Activated naive CD8-positive, alpha-beta T cell (primary cell): Measurements from ENCODE around the gene CRTC1.

Experiments used
- H3K27ac Mint-ChIP-seq: one replicate; pipeline ENCODE4 v1.8.0; 2021; ENCODE audit warnings: mixed read lengths
- H3K27me3 Mint-ChIP-seq: one replicate; pipeline ENCODE4 v1.8.0; 2021; ENCODE audit warnings: mixed read lengths
- H3K36me3 Mint-ChIP-seq: one replicate; pipeline ENCODE4 v1.8.0; 2021; ENCODE audit warnings: mixed read lengths
- H3K4me1 Mint-ChIP-seq: one replicate; pipeline ENCODE4 v1.8.0; 2021; ENCODE audit warnings: low read depth, mixed read lengths
- H3K4me3 Mint-ChIP-seq: one replicate; pipeline ENCODE4 v1.8.0; 2021; ENCODE audit warnings: mild to moderate bottlenecking, mixed read lengths
- H3K9me3 Mint-ChIP-seq: one replicate; pipeline ENCODE4 v1.8.0; 2021; ENCODE audit warnings: low read depth, mixed read lengths

The CRTC1 gene

GRCh38 chr19:18789422-18789869 is 106.0 kb downstream of the CRTC1 start:
- peaks cover 24% of the 10 kb centered on the region for H3K27me3 Mint-ChIP-seq
- no peak overlapping the region for H3K27ac Mint-ChIP-seq
- peaks cover 29% of the 10 kb centered on the region for H3K4me1 Mint-ChIP-seq

DNA sequence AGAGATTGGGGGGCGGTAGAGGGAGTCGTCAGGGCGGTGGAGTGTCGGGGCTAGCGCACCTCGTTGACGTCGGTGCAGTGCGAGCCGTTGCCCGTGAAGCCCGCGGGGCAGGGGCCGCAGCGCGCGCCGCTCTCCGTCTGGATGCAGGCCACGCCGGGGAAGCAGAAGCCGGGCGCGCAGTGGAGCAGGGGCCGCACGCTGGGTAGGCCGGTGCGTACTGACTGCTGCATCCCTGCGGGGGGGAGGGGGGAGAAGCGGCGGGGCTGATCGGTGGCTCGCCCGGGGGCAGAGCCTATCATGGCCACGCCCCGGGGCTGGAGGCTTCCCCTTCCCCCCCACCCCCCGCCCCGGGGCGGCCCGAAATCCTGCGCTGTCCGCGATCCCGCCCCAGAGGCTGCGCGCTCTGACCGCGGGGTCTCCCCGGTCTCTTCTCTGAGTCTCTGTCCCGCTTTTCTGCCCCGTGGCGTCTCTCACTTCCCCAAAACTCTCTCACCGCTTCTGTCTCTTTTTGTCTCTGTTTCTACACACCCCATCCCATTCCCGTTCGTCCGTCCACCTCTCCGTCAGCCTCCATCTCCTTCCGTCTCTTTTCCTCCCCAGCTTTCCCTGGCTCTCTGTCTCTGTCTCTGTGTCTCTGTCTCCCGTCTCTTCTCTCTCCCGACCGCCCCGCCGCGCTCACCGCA is 106.5 kb downstream of the CRTC1 start:
- Mint-ChIP-seq H3K4me3 (peak overlapping the region; percentile 80), H3K9me3 (no peaks in the 10 kb centered on the region), H3K36me3 (no peaks in the 10 kb centered on the region), H3K27ac (no peak overlapping the region), H3K4me1 (peaks cover 28% of the 10 kb centered on the region), H3K27me3 (peaks cover 24% of the 10 kb centered on the region)

More at GRCh38 chr19:18789422-18789869, 106.0 kb downstream of the CRTC1 start:
- H3K36me3 Mint-ChIP-seq: no peaks in the 10 kb centered on the region
- peak overlapping the region; percentile 84 for H3K4me3 Mint-ChIP-seq
- no peaks in the 10 kb centered on the region for H3K9me3 Mint-ChIP-seq

DNA sequence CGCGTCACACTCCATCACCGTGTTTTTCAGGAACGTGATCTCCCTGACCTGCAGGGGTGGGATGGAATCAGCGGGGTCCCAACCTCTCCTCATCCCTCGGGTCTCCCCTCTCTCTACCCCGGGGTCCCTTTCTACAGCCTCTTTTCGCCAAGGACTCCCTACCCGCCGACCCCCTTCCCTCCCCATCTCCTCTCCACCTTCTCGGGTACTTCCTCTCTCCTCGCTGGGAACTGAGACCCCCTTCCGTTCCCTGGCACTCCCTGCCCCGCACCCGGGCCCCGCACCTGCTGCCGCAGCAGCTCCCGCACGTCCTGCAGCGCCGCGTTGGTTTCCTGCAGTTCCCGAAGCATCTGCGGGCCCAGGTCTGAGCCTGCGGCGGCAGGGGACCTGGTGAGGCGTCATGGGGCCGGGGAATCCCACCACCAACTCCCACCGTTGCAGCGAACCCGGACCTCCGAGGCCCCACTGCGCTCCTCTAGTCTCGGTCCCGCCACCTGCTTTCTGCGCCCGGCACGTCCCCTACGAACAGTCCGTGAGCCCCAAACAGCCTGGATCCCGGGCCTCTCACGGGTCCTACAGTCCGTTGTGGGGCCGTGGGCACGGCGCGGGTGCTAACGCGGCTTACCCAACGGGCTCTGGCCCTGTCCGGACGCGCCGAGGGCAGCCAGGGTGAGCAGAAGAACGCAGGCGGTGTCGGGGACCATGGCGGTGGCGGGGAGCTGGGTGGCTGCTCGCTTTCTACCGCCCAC is 107.3 kb downstream of the CRTC1 start, which contains the start of gene COMP:
COMP (minus strand) TSS at position 740 of the 749 bp plus-strand sequence; CDS start at position 704, 36 bp downstream.
- H3K4me3 Mint-ChIP-seq: peak within 1 kb of the TSS; percentile 80
- no peaks in the 10 kb centered on the region for H3K9me3 Mint-ChIP-seq
- peaks cover 24% of the 10 kb centered on the region for H3K27me3 Mint-ChIP-seq
- H3K36me3 Mint-ChIP-seq: no peaks in the 10 kb centered on the region
- peaks cover 24% of the 10 kb centered on the region for H3K4me1 Mint-ChIP-seq
- no peak within 1 kb of the TSS for H3K27ac Mint-ChIP-seq

DNA sequence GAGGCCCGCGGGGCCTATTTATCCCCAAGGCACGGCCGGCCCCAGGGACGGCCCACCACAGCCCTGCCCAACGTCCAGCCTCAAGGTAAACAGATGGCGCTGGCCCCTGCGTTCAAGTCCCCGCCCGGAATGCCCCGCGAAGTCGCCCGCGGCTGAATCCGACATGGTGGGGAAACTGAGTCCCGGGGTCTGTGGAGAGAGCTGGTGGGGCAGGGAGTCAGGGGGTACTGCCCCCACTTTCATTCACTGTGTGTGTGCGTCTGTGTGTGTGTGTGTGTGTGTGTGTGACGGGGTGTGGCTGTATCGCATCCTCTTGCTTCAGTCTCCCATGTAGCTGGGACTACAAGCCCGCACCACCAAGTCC is 107.8 kb downstream of the CRTC1 start:
- H3K36me3 Mint-ChIP-seq: no peaks in the 10 kb centered on the region
- H3K4me1 Mint-ChIP-seq: peaks cover 19% of the 10 kb centered on the region
- H3K4me3 Mint-ChIP-seq: peak overlapping the region; percentile 23
- peaks cover 23% of the 10 kb centered on the region for H3K27me3 Mint-ChIP-seq
- no peak overlapping the region for H3K27ac Mint-ChIP-seq
- no peaks in the 10 kb centered on the region for H3K9me3 Mint-ChIP-seq

- Mint-ChIP-seq H3K27ac (no peak overlapping the region), H3K9me3 (no peaks in the 10 kb centered on the region), H3K36me3 (no peaks in the 10 kb centered on the region), H3K4me1 (peaks cover 12% of the 10 kb centered on the region), H3K4me3 (no peak overlapping the region), H3K27me3 (peaks cover 25% of the 10 kb centered on the region)
Observed at GRCh38 chr19:18792661-18793060, 109.2 kb downstream of the CRTC1 start.

- peaks cover 8% of the 10 kb centered on the region for H3K4me1 Mint-ChIP-seq
- peaks cover 24% of the 10 kb centered on the region for H3K27me3 Mint-ChIP-seq
- no peak overlapping the region for H3K27ac Mint-ChIP-seq
- H3K4me3 Mint-ChIP-seq: no peak overlapping the region
- no peaks in the 10 kb centered on the region for H3K36me3 Mint-ChIP-seq
- H3K9me3 Mint-ChIP-seq: no peaks in the 10 kb centered on the region
Observed at GRCh38 chr19:18793144-18794028, 109.9 kb downstream of the CRTC1 start.

DNA sequence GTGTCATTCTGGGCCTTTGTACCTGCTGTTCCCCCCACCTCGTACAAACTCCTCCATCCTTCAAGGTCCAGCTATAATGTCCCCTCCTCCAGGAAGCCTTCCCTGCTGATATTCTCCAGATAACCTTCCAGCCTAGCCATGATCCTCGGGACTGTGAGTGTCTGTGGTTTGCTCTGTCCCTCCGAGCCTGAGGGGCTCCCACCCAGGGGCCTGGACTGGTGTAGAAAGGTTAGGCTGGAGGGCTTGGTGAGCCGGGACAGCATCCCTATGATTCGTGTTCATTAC is 110.5 kb downstream of the CRTC1 start:
- Mint-ChIP-seq H3K27me3 (peaks cover 24% of the 10 kb centered on the region), H3K4me3 (no peak overlapping the region), H3K27ac (no peak overlapping the region), H3K4me1 (peaks cover 8% of the 10 kb centered on the region), H3K36me3 (no peaks in the 10 kb centered on the region), H3K9me3 (no peaks in the 10 kb centered on the region)

DNA sequence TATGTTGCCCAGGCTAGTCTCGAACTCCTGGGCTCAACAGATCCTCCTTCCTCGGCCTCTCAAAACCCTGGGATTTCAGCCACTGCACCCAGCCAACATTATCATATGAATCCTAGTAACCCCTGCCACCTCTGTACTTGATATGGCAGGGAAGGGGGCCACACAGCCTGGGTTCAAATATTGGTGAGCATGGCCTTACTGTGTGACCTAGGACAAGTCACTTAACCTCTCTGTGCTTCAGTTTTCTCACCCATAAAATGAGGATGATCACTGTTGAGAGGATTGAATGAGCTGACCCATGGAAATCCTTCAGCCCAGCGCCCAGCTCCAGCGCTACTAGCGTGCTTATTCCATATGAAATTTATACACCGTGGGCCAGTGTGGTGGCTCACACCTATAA is 111.2 kb downstream of the CRTC1 start:
- Mint-ChIP-seq H3K9me3 (no peaks in the 10 kb centered on the region), H3K36me3 (no peaks in the 10 kb centered on the region), H3K4me3 (no peak overlapping the region), H3K27ac (no peak overlapping the region), H3K27me3 (peaks cover 22% of the 10 kb centered on the region), H3K4me1 (peaks cover 6% of the 10 kb centered on the region)

GRCh38 chr19:18795540-18795939 is 112.1 kb downstream of the CRTC1 start:
- Mint-ChIP-seq H3K27ac (no peak overlapping the region), H3K36me3 (no peaks in the 10 kb centered on the region), H3K9me3 (no peaks in the 10 kb centered on the region), H3K4me1 (peaks cover 1% of the 10 kb centered on the region), H3K27me3 (peaks cover 18% of the 10 kb centered on the region), H3K4me3 (no peak overlapping the region)

- H3K27ac Mint-ChIP-seq: no peak overlapping the region
- no peaks in the 10 kb centered on the region for H3K36me3 Mint-ChIP-seq
- H3K4me1 Mint-ChIP-seq: no peaks in the 10 kb centered on the region
- peaks cover 18% of the 10 kb centered on the region for H3K27me3 Mint-ChIP-seq
- H3K9me3 Mint-ChIP-seq: no peaks in the 10 kb centered on the region
- H3K4me3 Mint-ChIP-seq: no peak overlapping the region
Observed at GRCh38 chr19:18796239-18796638, 112.8 kb downstream of the CRTC1 start.

GRCh38 chr19:18798384-18799352 is 115.2 kb downstream of the CRTC1 start:
- Mint-ChIP-seq H3K4me3 (no peak overlapping the region), H3K9me3 (no peaks in the 10 kb centered on the region), H3K4me1 (no peaks in the 10 kb centered on the region), H3K27ac (no peak overlapping the region), H3K27me3 (peaks cover 15% of the 10 kb centered on the region), H3K36me3 (no peaks in the 10 kb centered on the region)

GRCh38 chr19:18799389-18799970 is 116.0 kb downstream of the CRTC1 start:
- Mint-ChIP-seq H3K4me1 (no peaks in the 10 kb centered on the region), H3K27me3 (peaks cover 13% of the 10 kb centered on the region)

GRCh38 chr19:18800079-18800478 is 116.6 kb downstream of the CRTC1 start:
- H3K4me3 Mint-ChIP-seq: no peak overlapping the region
- H3K4me1 Mint-ChIP-seq: no peaks in the 10 kb centered on the region
- H3K9me3 Mint-ChIP-seq: no peaks in the 10 kb centered on the region
- H3K27me3 Mint-ChIP-seq: peaks cover 15% of the 10 kb centered on the region
- no peaks in the 10 kb centered on the region for H3K36me3 Mint-ChIP-seq
- H3K27ac Mint-ChIP-seq: no peak overlapping the region

More at GRCh38 chr19:18799389-18799970, 116.0 kb downstream of the CRTC1 start:
- Mint-ChIP-seq H3K36me3 (no peaks in the 10 kb centered on the region), H3K4me3 (no peak overlapping the region), H3K27ac (no peak overlapping the region), H3K9me3 (no peaks in the 10 kb centered on the region)

GRCh38 chr19:18800636-18801035 is 117.2 kb downstream of the CRTC1 start:
- Mint-ChIP-seq H3K4me3 (no peak overlapping the region), H3K9me3 (no peaks in the 10 kb centered on the region), H3K27me3 (peaks cover 15% of the 10 kb centered on the region), H3K27ac (no peak overlapping the region), H3K36me3 (no peaks in the 10 kb centered on the region), H3K4me1 (no peaks in the 10 kb centered on the region)
